Body of pancreas (tissue), 4 donors: ENCODE data around the gene TFB2M. TPM values are rescaled to one million over a fixed set of nuclear protein-coding genes. Genes with fewer than 3 reads are reported as not detected.

Experiments used
- ATAC-seq: fragments of 150-250 bp; one replicate; pipeline ENCODE4 v1.9.1; 2016
- DNase-seq, 4 donors: peaks; one replicate each; pipeline ENCODE4 v3.0.0-alpha.2; 2019
- H3K27ac ChIP-seq, 4 donors: fragments of 200-600 bp; sonication (generic); 1 replicate in 3 of 4; 2 replicates in 1 of 4; pipeline versions ENCODE4 v1.5.1 to v1.6.1; 2016 to 2019; ENCODE audit warnings: mild to moderate bottlenecking in 1 of 4, mixed read lengths in 1 of 4, moderate library complexity in 1 of 4
- H3K27me3 ChIP-seq, 2 donors: fragments of 200-600 bp; sonication (generic); one replicate each; pipeline ENCODE4 v1.6.0; 2016; ENCODE audit warnings: mild to moderate bottlenecking in 1 of 2
- H3K36me3 ChIP-seq, 2 donors: fragments of 200-600 bp; sonication (generic); replicated peaks in 1 of 2; 2 replicates each; pipeline ENCODE4 v1.5.1; 2016; ENCODE audit warnings: low read depth in 2 of 2; ENCODE audit not compliant: insufficient read depth in 1 of 2
- H3K4me1 ChIP-seq: fragments of 200-600 bp; sonication (generic); one replicate; pipeline ENCODE4 v1.6.0; 2016
- H3K4me3 ChIP-seq, 2 donors: fragments of 200-600 bp; sonication (generic); 1 replicate in 1 of 2; 2 replicates in 1 of 2; pipeline ENCODE4 v1.5.1; 2016 to 2019
- H3K9me3 ChIP-seq, 3 donors: fragments of 200-600 bp; sonication (generic); 1 replicate in 2 of 3; 2 replicates in 1 of 3; pipeline ENCODE4 v1.5.1; 2016
- CTCF ChIP-seq, 7 experiments: fragments of 450-650 bp in 4 of 7; fragments of 200-600 bp in 3 of 7; sonication (generic) in 3 of 7; IDR thresholded peaks; one replicate each; pipeline ENCODE4 v1.5.1; 2016 to 2019; ENCODE audit warnings: antibody characterized with exemption in 7 of 7
- POLR2A ChIP-seq, 3 donors: fragments of 450-650 bp; IDR thresholded peaks; one replicate each; pipeline ENCODE4 v1.6.1; 2016; ENCODE audit warnings: antibody characterized with exemption in 3 of 3, mild to moderate bottlenecking in 2 of 3
- WGBS, 2 donors: methylation state at CpG; one replicate each; pipeline ENCODE4 v1.1.5; 2017; 5-methylcytosine and 5-hydroxymethylcytosine counted together
- intact Hi-C: fragments of 100-400 bp; cut with DNase I; formaldehyde crosslinking; loops from one replicate; pipeline ENCODE4 v1.15.1; 2023
- total RNA-seq, 2 donors: library from RNA; depleted of rRNA; stranded (reverse); fragments of >200 nt; gene quantifications; one replicate each; pipeline ENCODE4 v1.1.0, GENCODE V29; 2016

TFB2M gene
- 1 to 10 TPM; 2.3 to 8.3 TPM for total RNA-seq

- H3K4me3 ChIP-seq: peak within 1 kb of the TSS; percentile 80 to 100
- H3K27ac ChIP-seq: peak within 1 kb of the TSS; percentile 72 to 96 (median 93)
- WGBS, 2 donors: 0% methylated on average over 2 to 57 of the region's 62 CpGs
- DNase-seq (peak; percentile 97 to 98 (median 98)), ATAC-seq (peak; percentile 99)
- H3K9me3 ChIP-seq: no peaks in the 10 kb centered on the region
- no peaks in the 10 kb centered on the region for H3K27me3 ChIP-seq
- TF ChIP-seq POLR2A (IDR thresholded peaks at IDR 0.05) (peak; percentile 86 to 96 (median 94)), CTCF (IDR thresholded peaks at IDR 0.05) (peak in 2 of 7 experiments; percentile 5 to 19)
- intact Hi-C loops: no loop called here
- H3K36me3 ChIP-seq: no peaks in the 10 kb centered on the region
- H3K4me1 ChIP-seq: peaks cover 37% of the 10 kb centered on the region
Measured at GRCh38 chr1:246566128-246566812, at the start of gene TFB2M, which contains the start of gene CNST. Gene TFB2M (minus strand): TSS chr1:246566261. CDS start chr1:246566138, 123 bp downstream. Gene CNST (plus strand): TSS chr1:246566456. CDS start chr1:246591563, 25,107 bp downstream.

GRCh38 chr1:246613096-246613758 is 47.2 kb upstream of the TFB2M start:
- intact Hi-C loops: no loop called here
- Histone ChIP-seq H3K27me3 (no peaks in the 10 kb centered on the region), H3K9me3 (no peaks in the 10 kb centered on the region), H3K4me3 (no peak overlapping the region), H3K27ac (no peak overlapping the region), H3K36me3 (no peaks in the 10 kb centered on the region), H3K4me1 (peaks cover 34% of the 10 kb centered on the region)
- WGBS, 2 donors: 89 to 90% methylated on average over 6 of the region's 6 CpGs
- DNase-seq (no peak), ATAC-seq (no peak)
- TF ChIP-seq CTCF (IDR thresholded peaks at IDR 0.05) (no peak), POLR2A (IDR thresholded peaks at IDR 0.05) (no peak)

- H3K4me1 ChIP-seq: peaks cover 19% of the 10 kb centered on the region
- H3K27ac ChIP-seq: peak overlapping the region; percentile 39 to 89 (median 74)
- ATAC-seq (no peak), DNase-seq (no peak)
- H3K36me3 ChIP-seq: no peaks in the 10 kb centered on the region
- H3K4me3 ChIP-seq: no peak overlapping the region
- WGBS, 2 donors: 80 to 92% methylated on average over 4 of the region's 4 CpGs
- H3K9me3 ChIP-seq: no peaks in the 10 kb centered on the region
- intact Hi-C loops: no loop called here
- TF ChIP-seq POLR2A (IDR thresholded peaks at IDR 0.05) (no peak), CTCF (IDR thresholded peaks at IDR 0.05) (no peak)
- no peaks in the 10 kb centered on the region for H3K27me3 ChIP-seq
Measured at GRCh38 chr1:246609632-246610031, 43.6 kb upstream of the TFB2M start.

- peak overlapping the region; percentile 39 to 89 (median 74) for H3K27ac ChIP-seq
- no peaks in the 10 kb centered on the region for H3K36me3 ChIP-seq
- no peaks in the 10 kb centered on the region for H3K9me3 ChIP-seq
- TF ChIP-seq CTCF (IDR thresholded peaks at IDR 0.05) (peak in 5 of 7 experiments; percentile 21 to 49 (median 45)), POLR2A (IDR thresholded peaks at IDR 0.05) (peak in 2 of 3 donors; percentile 14 to 24)
- intact Hi-C loops: no loop called here
- no peaks in the 10 kb centered on the region for H3K27me3 ChIP-seq
- ATAC-seq (peak; percentile 99), DNase-seq (peak; percentile 84 to 93 (median 87))
- no peak overlapping the region for H3K4me3 ChIP-seq
- WGBS, 2 donors: 23 to 24% methylated on average over 18 of the region's 18 CpGs
- peaks cover 19% of the 10 kb centered on the region for H3K4me1 ChIP-seq
Measured at GRCh38 chr1:246608616-246609376, 42.7 kb upstream of the TFB2M start.
